H9 (cell line): ENCODE measurements around the gene ETV3L. TPM values are rescaled to one million over a fixed set of nuclear protein-coding genes. Genes with fewer than 3 reads are reported as not detected.

Experiments
- DNase-seq: peaks from one replicate; pipeline ENCODE4 v3.0.0-alpha.2; 2017
- H2AFZ ChIP-seq: one replicate; pipeline ENCODE4 v1.6.1; 2013; ENCODE audit warnings: mild to moderate bottlenecking, low read length, control low read depth, moderate library complexity
- H2AK5ac ChIP-seq: 2 replicates; pipeline ENCODE4 v1.6.1; 2013; ENCODE audit warnings: low read length, control low read depth, mixed read lengths; ENCODE audit not compliant: insufficient read length
- H2BK120ac ChIP-seq: one replicate; pipeline ENCODE4 v1.6.1; 2013; ENCODE audit warnings: low read depth, mild to moderate bottlenecking, low read length, control low read depth, inconsistent platforms; ENCODE audit not compliant: poor library complexity, severe bottlenecking
- H2BK12ac ChIP-seq: 2 replicates; pipeline ENCODE4 v1.6.1; 2013; ENCODE audit warnings: low read length, control low read depth, mixed read lengths, low read depth; ENCODE audit not compliant: insufficient read length
- H2BK15ac ChIP-seq: 2 replicates; pipeline ENCODE4 v1.6.1; 2013; ENCODE audit warnings: low read depth, low read length, control low read depth
- H2BK20ac ChIP-seq: one replicate; pipeline ENCODE4 v1.6.1; 2013; ENCODE audit warnings: low read depth, mild to moderate bottlenecking, low read length, control low read depth, inconsistent platforms; ENCODE audit not compliant: poor library complexity, severe bottlenecking
- H2BK5ac ChIP-seq: 2 replicates; pipeline ENCODE4 v1.6.1; 2013; ENCODE audit warnings: low read length, control low read depth, mixed read lengths; ENCODE audit not compliant: insufficient read length
- H3K14ac ChIP-seq: 2 replicates; pipeline ENCODE4 v1.6.1; 2013; ENCODE audit warnings: low read length, control low read depth; ENCODE audit not compliant: insufficient read depth
- H3K18ac ChIP-seq: 2 replicates; pipeline ENCODE4 v1.6.1; 2013; ENCODE audit warnings: low read depth, mild to moderate bottlenecking, mixed read lengths, low read length, control low read depth; ENCODE audit not compliant: insufficient read length
- H3K23ac ChIP-seq: 2 replicates; pipeline ENCODE4 v1.6.1; 2013; ENCODE audit warnings: low read length, control low read depth, mixed read lengths, low read depth; ENCODE audit not compliant: insufficient read length
- H3K23me2 ChIP-seq: 2 replicates; pipeline ENCODE4 v1.6.1; 2013; ENCODE audit warnings: low read depth, mild to moderate bottlenecking, mixed read lengths, low read length, control low read depth; ENCODE audit not compliant: insufficient read length, poor library complexity, severe bottlenecking
- H3K27ac ChIP-seq: 2 replicates; pipeline ENCODE4 v1.5.1; 2013; ENCODE audit warnings: low read length, control low read depth, mixed read lengths, low read depth; ENCODE audit not compliant: insufficient read length
- H3K27me3 ChIP-seq: 2 replicates; pipeline ENCODE4 v1.6.1; 2013; ENCODE audit warnings: low read length, control low read depth, inconsistent platforms; ENCODE audit not compliant: insufficient read depth
- H3K4ac ChIP-seq: 2 replicates; pipeline ENCODE4 v1.6.1; 2013; ENCODE audit warnings: low read depth, mild to moderate bottlenecking, control low read depth, inconsistent platforms, low read length, moderate library complexity
- H3K4me1 ChIP-seq: 2 replicates; pipeline ENCODE4 v1.6.1; 2013; ENCODE audit warnings: low read length, control low read depth, inconsistent platforms; ENCODE audit not compliant: insufficient read depth
- H3K4me2 ChIP-seq: 2 replicates; pipeline ENCODE4 v1.6.1; 2013; ENCODE audit warnings: low read length, control low read depth, mixed read lengths; ENCODE audit not compliant: insufficient read length, insufficient read depth
- H3K56ac ChIP-seq: 2 replicates; pipeline ENCODE4 v1.6.1; 2013; ENCODE audit warnings: low read depth, mild to moderate bottlenecking, mixed read lengths, low read length, control low read depth; ENCODE audit not compliant: insufficient read length
- H3K79me1 ChIP-seq: 2 replicates; pipeline ENCODE4 v1.6.1; 2013; ENCODE audit warnings: low read depth, mild to moderate bottlenecking, moderate library complexity, low read length, control low read depth, inconsistent platforms; ENCODE audit not compliant: insufficient read depth, poor library complexity, severe bottlenecking
- H3K79me2 ChIP-seq: 2 replicates; pipeline ENCODE4 v1.6.1; 2013; ENCODE audit warnings: low read length, control low read depth, inconsistent platforms; ENCODE audit not compliant: insufficient read depth
- H3K9ac ChIP-seq: 2 replicates; pipeline ENCODE4 v1.6.1; 2013; ENCODE audit warnings: low read length, control low read depth, mixed read lengths; ENCODE audit not compliant: insufficient read length; ENCODE audit errors: extremely low read depth
- H3K9me3 ChIP-seq: one replicate; pipeline ENCODE4 v1.6.1; 2013; ENCODE audit warnings: low read depth, low read length, inconsistent platforms; ENCODE audit not compliant: control insufficient read depth
- H3T11ph ChIP-seq: one replicate; pipeline ENCODE4 v1.6.1; 2013; ENCODE audit warnings: mild to moderate bottlenecking, low read length, control low read depth, inconsistent platforms
- H4K20me1 ChIP-seq: one replicate; pipeline ENCODE4 v1.6.1; 2013; ENCODE audit not compliant: control insufficient read depth, insufficient read length, insufficient read depth
- H4K5ac ChIP-seq: 2 replicates; pipeline ENCODE4 v1.6.1; 2013; ENCODE audit warnings: low read depth, mild to moderate bottlenecking, mixed read lengths, low read length, control low read depth; ENCODE audit not compliant: insufficient read length
- H4K8ac ChIP-seq: replicated peaks from 2 replicates; pipeline ENCODE4 v1.6.1; 2013; ENCODE audit warnings: low read length, control low read depth, mixed read lengths, low read depth; ENCODE audit not compliant: insufficient read length
- H4K91ac ChIP-seq: 2 replicates; pipeline ENCODE4 v1.6.1; 2013; ENCODE audit warnings: low read depth, mild to moderate bottlenecking, moderate library complexity, mixed read lengths, low read length, control low read depth; ENCODE audit not compliant: insufficient read length
- H3K27ac Mint-ChIP-seq, 3 experiments: 2 replicates in 2 of 3; 3 replicates in 1 of 3; pipeline ENCODE4 v1.8.0; 2020 to 2021; ENCODE audit warnings: mixed read lengths in 3 of 3, mild to moderate bottlenecking in 1 of 3, moderate library complexity in 1 of 3
- H3K27me3 Mint-ChIP-seq: 2 replicates; pipeline ENCODE4 v1.8.0; 2021; ENCODE audit warnings: low read depth, mild to moderate bottlenecking, moderate library complexity, mixed read lengths
- H3K36me3 Mint-ChIP-seq, 3 experiments: 2 replicates in 2 of 3; 3 replicates in 1 of 3; pipeline ENCODE4 v1.8.0; 2020 to 2021; ENCODE audit warnings: low read depth in 3 of 3, mixed read lengths in 3 of 3; ENCODE audit not compliant: insufficient read depth in 1 of 3
- H3K4me1 Mint-ChIP-seq, 2 experiments: 2 replicates each; pipeline ENCODE4 v1.8.0; 2020; ENCODE audit warnings: mixed read lengths in 2 of 2
- H3K4me3 Mint-ChIP-seq, 2 experiments: 2 replicates in 1 of 2; 3 replicates in 1 of 2; pipeline ENCODE4 v1.8.0; 2020 to 2021; ENCODE audit warnings: mild to moderate bottlenecking in 2 of 2, mixed read lengths in 2 of 2, moderate library complexity in 1 of 2
- H3K9me3 Mint-ChIP-seq, 2 experiments: 2 replicates in 1 of 2; 3 replicates in 1 of 2; pipeline ENCODE4 v1.8.0; 2020; ENCODE audit warnings: mild to moderate bottlenecking in 2 of 2, mixed read lengths in 2 of 2, moderate library complexity in 1 of 2
- CTCF ChIP-seq: fragments of 200-600 bp; sonication (generic); conservative IDR thresholded peaks from 3 replicates; pipeline ENCODE4 v1.8.0; 2021; ENCODE audit warnings: antibody characterized with exemption, mild to moderate bottlenecking
- WGBS: extraction: QIAGEN DNeasy Blood & Tissue Kit; methylation state at CpG from one replicate; pipeline ENCODE4 v1.1.7; 2013; ENCODE audit warnings: missing lambda C conversion rate, low lambda C conversion rate, mixed read lengths; ENCODE audit not compliant: insufficient read length; ENCODE audit errors: extremely low coverage; 5-methylcytosine and 5-hydroxymethylcytosine counted together
- total RNA-seq: library from RNA; stranded (reverse); gene quantifications from 2 replicates; pipeline ENCODE4 v1.2.1, GENCODE V29; 2021

ETV3L gene
- total RNA-seq, 1 experiment from 2014 or later, result 0.96 TPM

DNA sequence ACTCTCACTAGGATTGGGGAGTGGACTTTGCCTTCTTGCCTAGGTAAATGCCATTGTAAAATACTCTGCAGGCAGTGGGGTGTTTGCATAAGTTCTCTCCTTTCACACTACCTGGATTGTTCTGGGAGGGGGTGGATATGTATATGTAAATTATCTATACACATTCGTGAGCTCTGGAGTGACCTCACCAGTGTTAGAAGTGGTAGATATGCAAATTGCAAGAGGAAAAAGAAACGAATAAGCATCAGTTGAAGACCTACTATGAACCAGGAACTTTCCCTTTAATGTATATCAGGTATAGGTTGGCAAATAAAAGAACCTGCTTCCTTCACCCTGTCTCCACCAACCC lies 52.6 kb downstream of the ETV3L start:
- Histone ChIP-seq H3K23ac (no peak overlapping the region), H3K4ac (no peak overlapping the region), H2BK20ac (no peak overlapping the region), H2BK120ac (no peak overlapping the region), H3K23me2 (peaks cover 23% of the 10 kb centered on the region), H3K79me1 (peaks cover 14% of the 10 kb centered on the region), H2AFZ (no peak overlapping the region), H4K5ac (no peak overlapping the region), H2BK12ac (no peak overlapping the region), H2AK5ac (no peak overlapping the region), H3K79me2 (peaks cover 18% of the 10 kb centered on the region; the same call in 1 of the 2 replicates), H3K27ac (no peak overlapping the region), H3K14ac (no peak overlapping the region), H4K20me1 (no peaks in the 10 kb centered on the region), H3T11ph (no peak overlapping the region), H3K18ac (no peak overlapping the region), H2BK15ac (no peak overlapping the region), H3K56ac (no peak overlapping the region), H4K91ac (no peak overlapping the region), H3K9ac (no peak overlapping the region), H3K4me1 (peaks cover 10% of the 10 kb centered on the region), H2BK5ac (no peak overlapping the region), H3K9me3 (no peaks in the 10 kb centered on the region), H3K27me3 (no peaks in the 10 kb centered on the region), H4K8ac (no peak overlapping the region), H3K4me2 (peak overlapping the region; percentile 80)
- Mint-ChIP-seq H3K9me3 (peaks cover 6 to 9% of the 10 kb centered on the region in 2 experiments; a peak in 3 of 5 replicates), H3K4me3 (peak overlapping the region; percentile 38 to 92), H3K36me3 (peaks cover 0 to 10% (median 5%) of the 10 kb centered on the region in 3 experiments; a peak in 5 of 7 replicates), H3K27ac (0 out of 7 replicates have a peak overlapping the region, but pooled peaks of 1 of the 3 experiments have one; percentile 54), H3K4me1 (peaks cover 40 to 52% of the 10 kb centered on the region in 2 experiments), H3K27me3 (no peaks in the 10 kb centered on the region; the same call in 1 of the 2 replicates)
- no peak for DNase-seq
- TF ChIP-seq CTCF, result no peak
- no CpG with 5 or more reads among the region's 2 CpGs for WGBS
